H9 (cell line): ENCODE data around the gene NEDD9. TPM values are rescaled to one million over a fixed set of nuclear protein-coding genes. Genes with fewer than 3 reads are reported as not detected.

Experiments used
- DNase-seq: peaks from one replicate; pipeline ENCODE4 v3.0.0-alpha.2; 2017
- H2AFZ ChIP-seq: one replicate; pipeline ENCODE4 v1.6.1; 2013; ENCODE audit warnings: mild to moderate bottlenecking, low read length, control low read depth, moderate library complexity
- H2AK5ac ChIP-seq: 2 replicates; pipeline ENCODE4 v1.6.1; 2013; ENCODE audit warnings: low read length, control low read depth, mixed read lengths; ENCODE audit not compliant: insufficient read length
- H2BK120ac ChIP-seq: one replicate; pipeline ENCODE4 v1.6.1; 2013; ENCODE audit warnings: low read depth, mild to moderate bottlenecking, low read length, control low read depth, inconsistent platforms; ENCODE audit not compliant: poor library complexity, severe bottlenecking
- H2BK12ac ChIP-seq: 2 replicates; pipeline ENCODE4 v1.6.1; 2013; ENCODE audit warnings: low read length, control low read depth, mixed read lengths, low read depth; ENCODE audit not compliant: insufficient read length
- H2BK15ac ChIP-seq: 2 replicates; pipeline ENCODE4 v1.6.1; 2013; ENCODE audit warnings: low read depth, low read length, control low read depth
- H2BK20ac ChIP-seq: one replicate; pipeline ENCODE4 v1.6.1; 2013; ENCODE audit warnings: low read depth, mild to moderate bottlenecking, low read length, control low read depth, inconsistent platforms; ENCODE audit not compliant: poor library complexity, severe bottlenecking
- H2BK5ac ChIP-seq: 2 replicates; pipeline ENCODE4 v1.6.1; 2013; ENCODE audit warnings: low read length, control low read depth, mixed read lengths; ENCODE audit not compliant: insufficient read length
- H3K14ac ChIP-seq: 2 replicates; pipeline ENCODE4 v1.6.1; 2013; ENCODE audit warnings: low read length, control low read depth; ENCODE audit not compliant: insufficient read depth
- H3K18ac ChIP-seq: 2 replicates; pipeline ENCODE4 v1.6.1; 2013; ENCODE audit warnings: low read depth, mild to moderate bottlenecking, mixed read lengths, low read length, control low read depth; ENCODE audit not compliant: insufficient read length
- H3K23ac ChIP-seq: 2 replicates; pipeline ENCODE4 v1.6.1; 2013; ENCODE audit warnings: low read length, control low read depth, mixed read lengths, low read depth; ENCODE audit not compliant: insufficient read length
- H3K23me2 ChIP-seq: 2 replicates; pipeline ENCODE4 v1.6.1; 2013; ENCODE audit warnings: low read depth, mild to moderate bottlenecking, mixed read lengths, low read length, control low read depth; ENCODE audit not compliant: insufficient read length, poor library complexity, severe bottlenecking
- H3K27ac ChIP-seq: 2 replicates; pipeline ENCODE4 v1.5.1; 2013; ENCODE audit warnings: low read length, control low read depth, mixed read lengths, low read depth; ENCODE audit not compliant: insufficient read length
- H3K27me3 ChIP-seq: 2 replicates; pipeline ENCODE4 v1.6.1; 2013; ENCODE audit warnings: low read length, control low read depth, inconsistent platforms; ENCODE audit not compliant: insufficient read depth
- H3K4ac ChIP-seq: 2 replicates; pipeline ENCODE4 v1.6.1; 2013; ENCODE audit warnings: low read depth, mild to moderate bottlenecking, control low read depth, inconsistent platforms, low read length, moderate library complexity
- H3K4me1 ChIP-seq: 2 replicates; pipeline ENCODE4 v1.6.1; 2013; ENCODE audit warnings: low read length, control low read depth, inconsistent platforms; ENCODE audit not compliant: insufficient read depth
- H3K4me2 ChIP-seq: 2 replicates; pipeline ENCODE4 v1.6.1; 2013; ENCODE audit warnings: low read length, control low read depth, mixed read lengths; ENCODE audit not compliant: insufficient read length, insufficient read depth
- H3K56ac ChIP-seq: 2 replicates; pipeline ENCODE4 v1.6.1; 2013; ENCODE audit warnings: low read depth, mild to moderate bottlenecking, mixed read lengths, low read length, control low read depth; ENCODE audit not compliant: insufficient read length
- H3K79me1 ChIP-seq: 2 replicates; pipeline ENCODE4 v1.6.1; 2013; ENCODE audit warnings: low read depth, mild to moderate bottlenecking, moderate library complexity, low read length, control low read depth, inconsistent platforms; ENCODE audit not compliant: insufficient read depth, poor library complexity, severe bottlenecking
- H3K79me2 ChIP-seq: 2 replicates; pipeline ENCODE4 v1.6.1; 2013; ENCODE audit warnings: low read length, control low read depth, inconsistent platforms; ENCODE audit not compliant: insufficient read depth
- H3K9ac ChIP-seq: 2 replicates; pipeline ENCODE4 v1.6.1; 2013; ENCODE audit warnings: low read length, control low read depth, mixed read lengths; ENCODE audit not compliant: insufficient read length; ENCODE audit errors: extremely low read depth
- H3K9me3 ChIP-seq: one replicate; pipeline ENCODE4 v1.6.1; 2013; ENCODE audit warnings: low read depth, low read length, inconsistent platforms; ENCODE audit not compliant: control insufficient read depth
- H3T11ph ChIP-seq: one replicate; pipeline ENCODE4 v1.6.1; 2013; ENCODE audit warnings: mild to moderate bottlenecking, low read length, control low read depth, inconsistent platforms
- H4K20me1 ChIP-seq: one replicate; pipeline ENCODE4 v1.6.1; 2013; ENCODE audit not compliant: control insufficient read depth, insufficient read length, insufficient read depth
- H4K5ac ChIP-seq: 2 replicates; pipeline ENCODE4 v1.6.1; 2013; ENCODE audit warnings: low read depth, mild to moderate bottlenecking, mixed read lengths, low read length, control low read depth; ENCODE audit not compliant: insufficient read length
- H4K8ac ChIP-seq: replicated peaks from 2 replicates; pipeline ENCODE4 v1.6.1; 2013; ENCODE audit warnings: low read length, control low read depth, mixed read lengths, low read depth; ENCODE audit not compliant: insufficient read length
- H4K91ac ChIP-seq: 2 replicates; pipeline ENCODE4 v1.6.1; 2013; ENCODE audit warnings: low read depth, mild to moderate bottlenecking, moderate library complexity, mixed read lengths, low read length, control low read depth; ENCODE audit not compliant: insufficient read length
- H3K27ac Mint-ChIP-seq, 3 experiments: 2 replicates in 2 of 3; 3 replicates in 1 of 3; pipeline ENCODE4 v1.8.0; 2020 to 2021; ENCODE audit warnings: mixed read lengths in 3 of 3, mild to moderate bottlenecking in 1 of 3, moderate library complexity in 1 of 3
- H3K27me3 Mint-ChIP-seq: 2 replicates; pipeline ENCODE4 v1.8.0; 2021; ENCODE audit warnings: low read depth, mild to moderate bottlenecking, moderate library complexity, mixed read lengths
- H3K36me3 Mint-ChIP-seq, 3 experiments: 2 replicates in 2 of 3; 3 replicates in 1 of 3; pipeline ENCODE4 v1.8.0; 2020 to 2021; ENCODE audit warnings: low read depth in 3 of 3, mixed read lengths in 3 of 3; ENCODE audit not compliant: insufficient read depth in 1 of 3
- H3K4me1 Mint-ChIP-seq, 2 experiments: 2 replicates each; pipeline ENCODE4 v1.8.0; 2020; ENCODE audit warnings: mixed read lengths in 2 of 2
- H3K4me3 Mint-ChIP-seq, 2 experiments: 2 replicates in 1 of 2; 3 replicates in 1 of 2; pipeline ENCODE4 v1.8.0; 2020 to 2021; ENCODE audit warnings: mild to moderate bottlenecking in 2 of 2, mixed read lengths in 2 of 2, moderate library complexity in 1 of 2
- H3K9me3 Mint-ChIP-seq, 2 experiments: 2 replicates in 1 of 2; 3 replicates in 1 of 2; pipeline ENCODE4 v1.8.0; 2020; ENCODE audit warnings: mild to moderate bottlenecking in 2 of 2, mixed read lengths in 2 of 2, moderate library complexity in 1 of 2
- WGBS: extraction: QIAGEN DNeasy Blood & Tissue Kit; methylation state at CpG from one replicate; pipeline ENCODE4 v1.1.7; 2013; ENCODE audit warnings: missing lambda C conversion rate, low lambda C conversion rate, mixed read lengths; ENCODE audit not compliant: insufficient read length; ENCODE audit errors: extremely low coverage; 5-methylcytosine and 5-hydroxymethylcytosine counted together
- total RNA-seq: library from RNA; stranded (reverse); gene quantifications from 2 replicates; pipeline ENCODE4 v1.2.1, GENCODE V29; 2021
- TF ChIP-seq, protein P1 (sequence below): fragments of 200-600 bp; sonication (generic); conservative IDR thresholded peaks from 3 replicates; pipeline ENCODE4 v1.8.0; 2021; ENCODE audit warnings: antibody characterized with exemption, mild to moderate bottlenecking

The NEDD9 gene
- total RNA-seq, 1 experiment from 2014 or later, result 5.5 TPM

DNA sequence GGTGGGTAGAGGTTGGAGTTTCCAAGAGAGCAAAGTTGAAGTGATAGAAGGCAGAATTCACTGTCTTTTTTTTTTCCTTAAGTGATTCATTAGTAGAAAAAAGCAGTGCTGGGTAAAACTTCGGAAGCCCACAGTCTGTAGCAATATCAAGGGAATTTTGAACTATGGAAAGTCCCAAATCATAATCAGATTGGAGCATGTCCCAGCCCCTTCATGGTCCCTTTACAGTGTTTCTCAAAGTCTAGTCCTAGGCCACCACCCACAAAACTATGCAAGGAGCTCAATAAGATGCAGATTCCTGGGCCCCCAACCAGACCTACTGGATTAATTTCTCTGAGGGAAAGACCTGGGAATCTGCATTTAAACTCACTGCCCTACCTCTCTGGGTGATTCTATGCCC lies 22.6 kb downstream of the NEDD9 start:
- TF ChIP-seq, protein P1, sequence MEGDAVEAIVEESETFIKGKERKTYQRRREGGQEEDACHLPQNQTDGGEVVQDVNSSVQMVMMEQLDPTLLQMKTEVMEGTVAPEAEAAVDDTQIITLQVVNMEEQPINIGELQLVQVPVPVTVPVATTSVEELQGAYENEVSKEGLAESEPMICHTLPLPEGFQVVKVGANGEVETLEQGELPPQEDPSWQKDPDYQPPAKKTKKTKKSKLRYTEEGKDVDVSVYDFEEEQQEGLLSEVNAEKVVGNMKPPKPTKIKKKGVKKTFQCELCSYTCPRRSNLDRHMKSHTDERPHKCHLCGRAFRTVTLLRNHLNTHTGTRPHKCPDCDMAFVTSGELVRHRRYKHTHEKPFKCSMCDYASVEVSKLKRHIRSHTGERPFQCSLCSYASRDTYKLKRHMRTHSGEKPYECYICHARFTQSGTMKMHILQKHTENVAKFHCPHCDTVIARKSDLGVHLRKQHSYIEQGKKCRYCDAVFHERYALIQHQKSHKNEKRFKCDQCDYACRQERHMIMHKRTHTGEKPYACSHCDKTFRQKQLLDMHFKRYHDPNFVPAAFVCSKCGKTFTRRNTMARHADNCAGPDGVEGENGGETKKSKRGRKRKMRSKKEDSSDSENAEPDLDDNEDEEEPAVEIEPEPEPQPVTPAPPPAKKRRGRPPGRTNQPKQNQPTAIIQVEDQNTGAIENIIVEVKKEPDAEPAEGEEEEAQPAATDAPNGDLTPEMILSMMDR, result no peak
- H3K79me1 ChIP-seq, result no peaks in the 10 kb centered on the region
- H3K23ac ChIP-seq, result no peak overlapping the region
- H3K9me3 ChIP-seq, result no peaks in the 10 kb centered on the region
- no peaks in the 10 kb centered on the region for H3K27me3 Mint-ChIP-seq
- no peak overlapping the region for H3K18ac ChIP-seq
- no peak overlapping the region for H4K5ac ChIP-seq
- H2BK120ac ChIP-seq, result no peak overlapping the region
- peaks cover 17% of the 10 kb centered on the region; the same call in 1 of the 2 replicates for H3K4me1 ChIP-seq
- no peaks in the 10 kb centered on the region for H3K23me2 ChIP-seq
- H3K4me2 ChIP-seq, result no peak overlapping the region
- no peak overlapping the region for H2BK12ac ChIP-seq
- no peak overlapping the region for H2BK5ac ChIP-seq
- no peak overlapping the region for H3K4ac ChIP-seq
- H4K8ac ChIP-seq, result no peak overlapping the region
- no peak overlapping the region for H3K4me3 Mint-ChIP-seq
- no peak overlapping the region for H2AFZ ChIP-seq
- no peak overlapping the region for H3K27ac ChIP-seq
- H2BK20ac ChIP-seq, result no peak overlapping the region
- H3K14ac ChIP-seq, result no peak overlapping the region
- no peaks in the 10 kb centered on the region for H4K20me1 ChIP-seq
- H2AK5ac ChIP-seq, result no peak overlapping the region
- H2BK15ac ChIP-seq, result no peak overlapping the region
- DNase-seq, result no peak
- WGBS, result no CpG with 5 or more reads among the region's 1 CpG
- H3K4me1 Mint-ChIP-seq, result peaks cover 49 to 50% of the 10 kb centered on the region in 2 experiments
- no peaks in the 10 kb centered on the region for H3K79me2 ChIP-seq
- H3K56ac ChIP-seq, result no peak overlapping the region
- no peak overlapping the region for H4K91ac ChIP-seq
- H3T11ph ChIP-seq, result no peak overlapping the region
- peak overlapping the region; percentile 49 to 68 (median 55); a peak in 6 of 7 replicates for H3K27ac Mint-ChIP-seq
- peaks cover 0 to 4% (median 3%) of the 10 kb centered on the region in 3 experiments; a peak in 3 of 7 replicates for H3K36me3 Mint-ChIP-seq
- no peaks in the 10 kb centered on the region for H3K27me3 ChIP-seq
- no peak overlapping the region for H3K9ac ChIP-seq
- no peaks in the 10 kb centered on the region for H3K9me3 Mint-ChIP-seq
